ES-I3 (cell line): Measurements from ENCODE around the gene KRT9.
"Not testable (repeated sequence)": the region's sequence is repeated elsewhere in the genome, so short reads cannot be mapped to it uniquely, and the experiment has no call there.

ENCODE experiments used
- H3K36me3 ChIP-seq: 2 replicates; pipeline ENCODE4 v1.6.1; 2013; ENCODE audit warnings: mild to moderate bottlenecking, low read length, control low read depth, moderate library complexity; ENCODE audit not compliant: insufficient read depth
- H3K4me1 ChIP-seq: 2 replicates; pipeline ENCODE4 v1.6.1; 2013; ENCODE audit warnings: mild to moderate bottlenecking, control low read depth, low read length; ENCODE audit not compliant: insufficient read depth
- H3K9ac ChIP-seq: 2 replicates; pipeline ENCODE4 v1.6.1; 2013; ENCODE audit warnings: low read depth, mild to moderate bottlenecking, low read length, moderate library complexity
- H3K9me3 ChIP-seq: 2 replicates; pipeline ENCODE4 v1.6.1; 2013; ENCODE audit warnings: mild to moderate bottlenecking, low read length, moderate library complexity; ENCODE audit not compliant: control insufficient read depth, insufficient read depth

KRT9 gene

GRCh38 chr17:41613277-41614082 lies 41.6 kb upstream of the KRT9 start:
- Histone ChIP-seq H3K4me1 (no peaks in the 10 kb centered on the region; the same call in 1 of the 2 replicates), H3K9me3 (no peaks in the 10 kb centered on the region), H3K36me3 (no peaks in the 10 kb centered on the region), H3K9ac (no peak overlapping the region)

- H3K9ac ChIP-seq, H3K36me3 ChIP-seq, H3K4me1 ChIP-seq, H3K9me3 ChIP-seq: not testable (repeated sequence)
Observed at GRCh38 chr17:41612376-41613160, 40.7 kb upstream of the KRT9 start, which contains the start of gene KRT16. Gene KRT16, minus strand, starts transcription at chr17:41612767. Its CDS starts 79 bp downstream, at chr17:41612688.

GRCh38 chr17:41610965-41611640 lies 39.2 kb upstream of the KRT9 start:
- H3K9ac ChIP-seq: no peak overlapping the region
- no peaks in the 10 kb centered on the region; the same call in 1 of the 2 replicates for H3K4me1 ChIP-seq
- no peaks in the 10 kb centered on the region for H3K36me3 ChIP-seq
- no peaks in the 10 kb centered on the region for H3K9me3 ChIP-seq

GRCh38 chr17:41610061-41610517 lies 38.2 kb upstream of the KRT9 start:
- not testable (repeated sequence) for H3K9ac ChIP-seq, H3K36me3 ChIP-seq, H3K4me1 ChIP-seq, H3K9me3 ChIP-seq

- H3K4me1 ChIP-seq, H3K9ac ChIP-seq, H3K36me3 ChIP-seq, H3K9me3 ChIP-seq: not testable (repeated sequence)
Observed at GRCh38 chr17:41606930-41607329, 35.1 kb upstream of the KRT9 start.

GRCh38 chr17:41602524-41602923 lies 30.7 kb upstream of the KRT9 start:
- Histone ChIP-seq H3K9ac (no peak overlapping the region), H3K36me3 (no peaks in the 10 kb centered on the region), H3K4me1 (no peaks in the 10 kb centered on the region), H3K9me3 (no peaks in the 10 kb centered on the region)

- no peaks in the 10 kb centered on the region for H3K36me3 ChIP-seq
- no peaks in the 10 kb centered on the region for H3K9me3 ChIP-seq
- no peaks in the 10 kb centered on the region for H3K4me1 ChIP-seq
- no peak overlapping the region for H3K9ac ChIP-seq
Observed at GRCh38 chr17:41600318-41600717, 28.5 kb upstream of the KRT9 start.

- H3K9ac ChIP-seq: no peak overlapping the region
- H3K36me3 ChIP-seq: no peaks in the 10 kb centered on the region
- H3K9me3 ChIP-seq: no peaks in the 10 kb centered on the region
- H3K4me1 ChIP-seq: no peaks in the 10 kb centered on the region
Observed at GRCh38 chr17:41599680-41600079, 27.8 kb upstream of the KRT9 start.

GRCh38 chr17:41595585-41595984 lies 23.7 kb upstream of the KRT9 start:
- H3K9ac ChIP-seq: no peak overlapping the region
- H3K36me3 ChIP-seq: no peaks in the 10 kb centered on the region
- no peaks in the 10 kb centered on the region for H3K9me3 ChIP-seq
- H3K4me1 ChIP-seq: no peaks in the 10 kb centered on the region; the same call in 1 of the 2 replicates

GRCh38 chr17:41594363-41594915 lies 22.6 kb upstream of the KRT9 start:
- Histone ChIP-seq H3K4me1 (no peaks in the 10 kb centered on the region; the same call in 1 of the 2 replicates), H3K9me3 (no peaks in the 10 kb centered on the region), H3K9ac (no peak overlapping the region), H3K36me3 (no peaks in the 10 kb centered on the region)

- Histone ChIP-seq H3K9ac (no peak overlapping the region), H3K36me3 (no peaks in the 10 kb centered on the region), H3K4me1 (no peaks in the 10 kb centered on the region; the same call in 1 of the 2 replicates), H3K9me3 (no peaks in the 10 kb centered on the region)
Observed at GRCh38 chr17:41593306-41593981, 21.6 kb upstream of the KRT9 start.

GRCh38 chr17:41592601-41593305 lies 20.9 kb upstream of the KRT9 start:
- no peaks in the 10 kb centered on the region for H3K36me3 ChIP-seq
- no peaks in the 10 kb centered on the region for H3K9me3 ChIP-seq
- no peaks in the 10 kb centered on the region; the same call in 1 of the 2 replicates for H3K4me1 ChIP-seq
- no peak overlapping the region for H3K9ac ChIP-seq

GRCh38 chr17:41589301-41589700 lies 17.4 kb upstream of the KRT9 start:
- Histone ChIP-seq H3K4me1 (no peaks in the 10 kb centered on the region; the same call in 1 of the 2 replicates), H3K36me3 (no peaks in the 10 kb centered on the region), H3K9me3 (no peaks in the 10 kb centered on the region), H3K9ac (no peak overlapping the region)
